22Rv1 (cell line): ENCODE results near the gene AFF1.

Source experiments
- CTCF ChIP-seq: fragments of 450-650 bp; IDR thresholded peaks from 2 replicates; pipeline ENCODE4 v1.5.1; 2017; ENCODE audit warnings: mild to moderate bottlenecking
- ZFX ChIP-seq: fragments of 450-650 bp; IDR thresholded peaks from 2 replicates; pipeline ENCODE4 v1.6.1; 2017; ENCODE audit warnings: antibody characterized with exemption, borderline replicate concordance

GRCh38 chr4:87079967-87080366 lies 145.2 kb downstream of the AFF1 start:
- TF ChIP-seq CTCF (no peak), ZFX (no peak)
